Colonic mucosa (tissue), 4 donors: ENCODE measurements around the gene MRPS23. TPM values are rescaled to one million over a fixed set of nuclear protein-coding genes. Genes with fewer than 3 reads are reported as not detected.

Experiments
- DNase-seq: peaks from one replicate; pipeline ENCODE4 v3.0.0-alpha.2; 2020
- H3K27ac ChIP-seq: fragments of 200-600 bp; one replicate; pipeline ENCODE4 v1.8.0; 2021
- H3K27me3 ChIP-seq: fragments of 200-600 bp; one replicate; pipeline ENCODE4 v1.8.0; 2021
- H3K36me3 ChIP-seq: fragments of 200-600 bp; one replicate; pipeline ENCODE4 v1.8.0; 2021
- H3K4me1 ChIP-seq: fragments of 200-600 bp; one replicate; pipeline ENCODE4 v1.8.0; 2021; ENCODE audit warnings: mild to moderate bottlenecking
- H3K4me3 ChIP-seq: fragments of 200-600 bp; one replicate; pipeline ENCODE4 v1.8.0; 2021
- H3K9ac ChIP-seq, 2 donors: one replicate each; pipeline ENCODE4 v1.7.0; 2013; ENCODE audit warnings: control low read depth in 2 of 2, low read depth in 2 of 2, low read length in 2 of 2
- H3K9me3 ChIP-seq: fragments of 200-600 bp; one replicate; pipeline ENCODE4 v1.8.0; 2021
- intact Hi-C: fragments of 100-400 bp; cut with DNase I; formaldehyde crosslinking; loops from one replicate; pipeline ENCODE4 v1.14.1; 2022
- total RNA-seq, 2 donors: library from RNA; stranded (reverse); fragmentation: NEBNext Ultra II Directional in 1 of 2; extraction: Animal tissue kit (Norgen Biotek cat#: 25700) in 1 of 2; gene quantifications; one replicate each; pipeline ENCODE4 v1.2.1, GENCODE V29; 2021
- TF ChIP-seq, protein P1 (sequence below): fragments of 200-600 bp; IDR thresholded peaks from one replicate; pipeline ENCODE4 v1.8.0; 2022; ENCODE audit warnings: antibody characterized with exemption, mild to moderate bottlenecking
- donor health status: healthy.
- donor health status: DM: no; HTN: no; CAD: no.
- donor health status: DM: no; HTN: no; CAD: no.

Gene MRPS23
- total RNA-seq, 2 donors from 2014 or later = 19.3 to 43.6 TPM

DNA sequence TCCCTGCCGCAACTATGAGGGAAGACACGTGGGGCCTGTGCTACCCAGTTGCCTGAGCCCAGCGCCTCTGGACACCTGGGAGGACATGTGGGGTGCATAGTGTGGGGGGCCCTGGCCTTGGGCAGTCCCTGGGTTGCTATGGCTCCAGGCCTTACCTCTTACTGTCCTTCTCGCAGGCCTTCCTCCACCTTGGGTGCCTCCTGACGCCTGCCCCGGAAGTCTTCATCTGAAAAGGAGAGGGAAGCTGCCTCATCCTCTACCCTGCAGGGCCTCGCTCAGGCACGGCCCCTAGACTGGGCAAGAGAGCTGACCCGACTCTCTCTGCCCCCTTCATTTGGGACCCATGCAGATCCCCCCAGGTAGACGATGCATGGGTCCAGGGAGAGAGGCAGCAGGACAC lies 16.5 kb upstream of the MRPS23 start:
- Histone ChIP-seq H3K36me3 (no peaks in the 10 kb centered on the region), H3K9ac (no peak overlapping the region), H3K27ac (no peak overlapping the region), H3K9me3 (no peaks in the 10 kb centered on the region), H3K4me3 (no peak overlapping the region), H3K4me1 (peaks cover 8% of the 10 kb centered on the region), H3K27me3 (no peaks in the 10 kb centered on the region)
- no peak for DNase-seq
- intact Hi-C loops = no loop called here
- TF ChIP-seq, protein P1, sequence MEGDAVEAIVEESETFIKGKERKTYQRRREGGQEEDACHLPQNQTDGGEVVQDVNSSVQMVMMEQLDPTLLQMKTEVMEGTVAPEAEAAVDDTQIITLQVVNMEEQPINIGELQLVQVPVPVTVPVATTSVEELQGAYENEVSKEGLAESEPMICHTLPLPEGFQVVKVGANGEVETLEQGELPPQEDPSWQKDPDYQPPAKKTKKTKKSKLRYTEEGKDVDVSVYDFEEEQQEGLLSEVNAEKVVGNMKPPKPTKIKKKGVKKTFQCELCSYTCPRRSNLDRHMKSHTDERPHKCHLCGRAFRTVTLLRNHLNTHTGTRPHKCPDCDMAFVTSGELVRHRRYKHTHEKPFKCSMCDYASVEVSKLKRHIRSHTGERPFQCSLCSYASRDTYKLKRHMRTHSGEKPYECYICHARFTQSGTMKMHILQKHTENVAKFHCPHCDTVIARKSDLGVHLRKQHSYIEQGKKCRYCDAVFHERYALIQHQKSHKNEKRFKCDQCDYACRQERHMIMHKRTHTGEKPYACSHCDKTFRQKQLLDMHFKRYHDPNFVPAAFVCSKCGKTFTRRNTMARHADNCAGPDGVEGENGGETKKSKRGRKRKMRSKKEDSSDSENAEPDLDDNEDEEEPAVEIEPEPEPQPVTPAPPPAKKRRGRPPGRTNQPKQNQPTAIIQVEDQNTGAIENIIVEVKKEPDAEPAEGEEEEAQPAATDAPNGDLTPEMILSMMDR = no peak

DNA sequence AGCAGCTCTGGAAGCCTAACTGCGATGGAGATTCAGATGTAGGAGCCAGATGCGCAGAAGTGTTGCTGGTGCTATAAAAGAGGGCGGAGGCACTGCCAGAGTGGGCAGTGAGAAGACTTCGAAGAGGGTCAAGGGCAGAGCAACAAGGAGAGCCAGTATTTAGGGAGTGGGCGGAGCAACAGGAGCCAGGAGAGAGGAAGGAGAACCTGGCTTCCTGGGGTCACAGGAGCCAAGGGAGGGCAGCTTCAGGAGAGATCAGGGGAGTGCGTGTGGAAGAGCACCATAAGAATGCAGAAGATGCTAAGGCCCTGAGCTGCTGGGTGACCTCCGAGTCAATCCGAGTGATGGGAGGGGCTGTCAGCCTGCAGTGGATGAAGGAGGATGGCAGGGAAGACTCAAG lies 14.4 kb upstream of the MRPS23 start:
- DNase-seq = no peak
- Histone ChIP-seq H3K27ac (no peak overlapping the region), H3K9ac (no peak overlapping the region), H3K27me3 (no peaks in the 10 kb centered on the region), H3K4me1 (peaks cover 16% of the 10 kb centered on the region), H3K4me3 (no peak overlapping the region), H3K9me3 (no peaks in the 10 kb centered on the region), H3K36me3 (no peaks in the 10 kb centered on the region)
- TF ChIP-seq, protein P1 = no peak
- intact Hi-C loops = no loop called here

DNA sequence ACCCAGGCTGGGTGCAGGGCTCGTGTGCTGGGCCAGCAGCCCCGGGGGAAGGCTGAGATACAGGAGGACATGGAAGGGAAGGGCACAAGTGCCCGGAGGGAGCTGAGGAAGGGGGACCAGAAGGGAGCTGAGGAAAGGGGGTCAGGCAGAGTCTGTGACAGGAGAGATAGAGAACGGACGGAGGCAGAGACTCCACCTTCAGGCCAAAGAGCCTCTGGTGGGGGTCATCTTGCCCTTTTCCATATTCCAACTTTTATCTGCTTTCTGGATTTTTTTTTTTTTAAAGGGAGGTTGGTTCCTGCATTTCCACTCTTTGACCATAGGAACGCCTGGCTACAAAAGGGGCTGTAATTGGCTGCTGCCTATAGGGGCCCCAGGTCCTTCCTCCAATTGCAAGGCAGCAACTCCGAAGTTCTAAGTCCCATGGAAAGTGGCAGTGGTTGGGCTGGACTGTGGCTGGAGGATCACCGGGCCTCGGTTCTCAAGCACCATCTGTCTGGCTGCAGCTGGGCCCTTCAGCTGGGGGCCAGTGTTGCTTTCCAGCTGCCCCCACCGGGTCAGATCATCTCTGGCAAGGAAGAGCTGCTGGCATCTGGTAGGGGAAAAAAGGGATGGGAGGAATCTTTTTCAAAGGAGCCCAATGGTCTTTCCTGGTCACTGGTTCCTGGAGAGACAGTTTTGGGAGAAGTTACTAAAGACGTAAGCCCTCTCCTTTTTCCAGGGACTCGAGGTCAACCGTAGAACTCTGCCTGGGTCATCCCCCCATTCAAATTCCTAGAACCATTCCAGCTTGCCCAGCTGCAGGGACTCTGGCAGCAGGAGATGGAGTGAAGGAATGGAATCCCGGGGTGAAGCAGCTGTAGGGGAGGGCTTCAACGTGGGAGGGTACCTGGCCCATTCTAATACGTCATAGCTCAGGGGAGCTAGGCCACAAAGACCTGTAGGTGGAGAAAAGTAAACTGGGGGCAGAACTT lies 13.1 kb upstream of the MRPS23 start:
- H3K9ac ChIP-seq = peak overlapping the region; percentile 44 to 81
- no peak for DNase-seq
- peak overlapping the region; percentile 81 for H3K27ac ChIP-seq
- H3K9me3 ChIP-seq = no peaks in the 10 kb centered on the region
- peaks cover 12% of the 10 kb centered on the region for H3K4me1 ChIP-seq
- no peaks in the 10 kb centered on the region for H3K36me3 ChIP-seq
- intact Hi-C loops = no loop called here
- no peak overlapping the region for H3K4me3 ChIP-seq
- no peaks in the 10 kb centered on the region for H3K27me3 ChIP-seq
- TF ChIP-seq, protein P1 = no peak

DNA sequence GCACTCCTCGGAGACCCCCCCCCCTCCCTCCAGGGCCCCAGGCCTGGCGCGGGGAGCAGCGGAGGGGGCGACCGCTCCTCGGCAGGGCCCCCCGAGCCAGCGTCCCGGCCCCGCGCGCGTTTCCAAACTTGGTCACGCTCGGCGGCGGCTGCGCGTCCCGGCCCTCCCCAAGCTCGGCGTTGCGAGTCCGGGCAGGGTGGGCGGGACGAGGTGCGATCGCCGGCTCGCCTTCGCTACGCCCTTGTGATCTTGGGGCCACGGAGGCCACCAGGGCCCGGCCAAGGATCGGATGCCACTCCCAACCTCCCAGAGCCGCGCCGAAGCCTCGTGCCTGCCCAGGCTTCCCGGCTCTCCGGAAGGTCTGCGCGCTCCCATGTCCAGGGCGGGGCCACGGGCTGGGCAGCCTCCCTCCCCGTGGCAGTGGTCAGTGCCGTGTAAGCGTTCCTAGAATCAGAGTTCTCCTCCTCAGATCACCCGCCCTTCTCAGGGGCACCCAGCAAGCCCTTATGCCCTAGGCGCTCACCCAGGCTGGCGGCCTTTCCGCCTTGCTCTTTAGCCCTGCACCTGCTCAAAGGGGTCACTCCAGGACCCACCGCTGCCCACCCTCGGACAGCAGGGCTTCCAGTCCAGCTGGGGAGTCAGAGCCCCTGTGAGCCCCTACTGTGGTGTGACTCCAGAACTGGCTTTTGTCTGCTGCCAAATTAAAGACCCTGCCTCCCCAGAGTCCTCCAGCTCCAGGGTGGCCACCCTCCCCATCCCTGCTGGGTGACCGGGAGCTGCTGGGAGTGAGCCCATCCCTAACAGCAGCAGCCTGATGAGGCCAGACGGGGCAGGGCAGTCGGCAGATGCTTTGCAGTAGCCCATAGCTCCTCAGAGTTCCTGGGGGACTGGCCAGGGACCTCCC lies 12.2 kb upstream of the MRPS23 start:
- no peaks in the 10 kb centered on the region for H3K36me3 ChIP-seq
- TF ChIP-seq, protein P1 = no peak
- H3K4me3 ChIP-seq = peak overlapping the region; percentile 57
- DNase-seq = peak; percentile 73
- peak overlapping the region; percentile 81 for H3K27ac ChIP-seq
- no peaks in the 10 kb centered on the region for H3K9me3 ChIP-seq
- peak overlapping the region; percentile 44 to 81 for H3K9ac ChIP-seq
- peaks cover 12% of the 10 kb centered on the region for H3K4me1 ChIP-seq
- intact Hi-C loops = no loop called here
- H3K27me3 ChIP-seq = no peaks in the 10 kb centered on the region

DNA sequence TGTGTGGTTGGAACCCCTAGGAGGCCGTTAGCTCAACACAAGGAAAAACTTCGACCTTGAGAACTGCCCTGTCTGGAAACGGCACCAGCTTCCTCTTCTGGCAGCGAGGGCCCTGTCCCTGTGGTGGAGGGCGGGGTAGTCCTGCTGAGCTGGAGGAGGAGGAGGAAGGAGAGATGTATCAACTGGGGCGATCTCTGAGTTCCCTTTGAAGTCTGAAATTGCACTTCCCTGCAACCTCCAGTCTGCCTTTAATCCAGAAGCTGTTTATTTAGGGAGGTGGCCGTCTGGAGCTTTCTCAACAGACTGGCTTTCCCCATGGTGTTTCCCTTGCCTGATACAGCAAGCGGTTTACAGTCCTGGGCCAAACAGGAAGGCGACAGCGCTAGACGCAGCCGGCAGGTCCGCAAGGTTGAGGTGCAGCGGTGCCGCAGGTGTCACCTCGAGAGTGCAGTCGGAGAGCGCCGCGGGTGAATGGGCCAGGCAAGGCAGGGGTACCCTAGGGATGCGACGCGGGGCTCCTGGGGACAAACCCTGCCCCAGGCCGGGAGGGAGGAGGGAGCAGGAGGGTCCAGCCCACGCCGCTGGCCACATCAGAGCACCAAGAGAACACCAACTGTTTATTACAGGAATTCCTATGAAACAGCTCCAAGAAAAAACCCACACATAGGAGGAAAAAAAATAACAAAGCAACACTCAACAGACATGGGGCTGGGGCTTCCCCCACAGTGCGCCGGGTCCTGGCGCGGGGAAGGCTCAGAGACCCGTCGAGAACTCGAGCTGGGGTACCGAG lies 11.4 kb upstream of the MRPS23 start:
- intact Hi-C loops = no loop called here

More for the DNA sequence above, 11.4 kb upstream of the MRPS23 start:
- TF ChIP-seq, protein P1 = no peak
- peak; percentile 86 for DNase-seq
- Histone ChIP-seq H3K27ac (peak overlapping the region; percentile 81), H3K27me3 (no peaks in the 10 kb centered on the region), H3K36me3 (no peaks in the 10 kb centered on the region), H3K9ac (peak overlapping the region; percentile 44 to 81), H3K9me3 (no peaks in the 10 kb centered on the region), H3K4me3 (peak overlapping the region; percentile 57), H3K4me1 (peaks cover 12% of the 10 kb centered on the region)
